DLD1 (cell line): ENCODE data around the gene METTL3.

Source experiments
- in situ Hi-C: cut with HindIII; loops from 2 replicates; pipeline ENCODE4 v1.10.0; 2017; ENCODE audit warnings: low sequenced_read_pairs

Gene METTL3

GRCh38 chr14:21486640-21487087 is 24.5 kb downstream of the METTL3 start:
- in situ Hi-C loops = no loop called here

- in situ Hi-C loops = no loop called here
These were observed 34.0 kb downstream of the METTL3 start, which contains the start of the genes RAB2B and TOX4 for GRCh38 chr14:21476925-21477681. Gene RAB2B, minus strand, starts transcription at chr14:21476959. Its CDS starts 87 bp downstream, at chr14:21476872. Gene TOX4, plus strand, starts transcription at chr14:21477195. Its CDS starts 84 bp downstream, at chr14:21477279.

GRCh38 chr14:21476523-21476924 is 34.6 kb downstream of the METTL3 start:
- in situ Hi-C loops = no loop called here

- in situ Hi-C loops = no loop called here
These were observed 35.2 kb downstream of the METTL3 start for GRCh38 chr14:21475767-21476522.

- in situ Hi-C loops = no loop called here
These were observed 43.5 kb downstream of the METTL3 start for GRCh38 chr14:21467616-21468015.

- in situ Hi-C loops = no loop called here
These were observed 55.0 kb downstream of the METTL3 start, which contains the start of gene CHD8 for GRCh38 chr14:21455912-21456667. Gene CHD8, minus strand, starts transcription at chr14:21456123. Its CDS starts 24,480 bp downstream, at chr14:21431643.

GRCh38 chr14:21455592-21455911 is 55.6 kb downstream of the METTL3 start:
- in situ Hi-C loops = no loop called here

- in situ Hi-C loops = no loop called here
These were observed 56.1 kb downstream of the METTL3 start for GRCh38 chr14:21454843-21455544.

- in situ Hi-C loops = no loop called here
These were observed 61.3 kb downstream of the METTL3 start for GRCh38 chr14:21449899-21450216.
